GM10248 (cell line): ENCODE data around the gene TAF3.

ENCODE experiments used
- CTCF ChIA-PET: fragments of 300-600 bp; sonication (Branson Sonifier 250); formaldehyde crosslinking; extraction: SDS; loops from one replicate; lab custom pipeline; 2021; ENCODE audit warnings: antibody characterized with exemption; lab: Yijun Ruan, JAX
- POLR2A ChIA-PET: fragments of 350-650 bp; sonication (Branson Sonifier 250); formaldehyde crosslinking; extraction: SDS; loops from one replicate; lab custom pipeline; 2020; ENCODE audit warnings: antibody characterized with exemption; lab: Yijun Ruan, JAX
- DNase-seq: peaks from one replicate; pipeline ENCODE4 v3.0.0; 2012; ENCODE audit errors: extremely low spot score
- CTCF ChIP-seq: IDR thresholded peaks from 2 replicates; pipeline ENCODE4 v1.5.1; 2012; ENCODE audit warnings: mild to moderate bottlenecking, low read depth; ENCODE audit errors: extremely low read depth, missing control alignments, control extremely low read depth

The TAF3 gene

GRCh38 chr10:7819121-7819460 is 786 bp downstream of the TAF3 start:
- peak; percentile 45 for TF ChIP-seq CTCF
- POLR2A ChIA-PET = no interaction called here
- CTCF ChIA-PET = interaction anchor here (0.7 to 4.0 kb wide), 9 partner anchors 9 to 294 kb away, joined by 3 to 17 read pairs (median 4); no protein-coding TSS in a partner anchor
- DNase-seq = peak; percentile 49

GRCh38 chr10:7824251-7824650 is 5.9 kb downstream of the TAF3 start:
- CTCF ChIA-PET = interaction anchor here (1.1 to 1.5 kb wide), 2 partner anchors 15 to 139 kb away, joined by 3 read pairs; no protein-coding TSS in a partner anchor
- DNase-seq = no peak
- POLR2A ChIA-PET = interaction anchor here (0.7 kb wide), 1 partner anchor 299 kb away, joined by 3 read pairs; no protein-coding TSS in a partner anchor
- TF ChIP-seq CTCF = no peak

- no peak for DNase-seq
- TF ChIP-seq CTCF = no peak
- CTCF ChIA-PET = no interaction called here
- POLR2A ChIA-PET = no interaction called here
Observed at GRCh38 chr10:7826971-7827370, 8.7 kb downstream of the TAF3 start.

GRCh38 chr10:7829289-7829834 is 11.1 kb downstream of the TAF3 start:
- CTCF ChIA-PET = interaction anchor here (1.3 kb wide), 1 partner anchor 10 kb away, joined by 3 read pairs; no protein-coding TSS in a partner anchor
- POLR2A ChIA-PET = no interaction called here
- DNase-seq = no peak
- no peak for TF ChIP-seq CTCF

GRCh38 chr10:7832060-7832459 is 13.8 kb downstream of the TAF3 start:
- ChIA-PET CTCF (no interaction called here), POLR2A (no interaction called here)
- no peak for DNase-seq
- no peak for TF ChIP-seq CTCF

GRCh38 chr10:7833210-7833609 is 14.9 kb downstream of the TAF3 start:
- POLR2A ChIA-PET = no interaction called here
- no peak for TF ChIP-seq CTCF
- CTCF ChIA-PET = no interaction called here
- DNase-seq = no peak
